Suppressor macrophage treated with lipopolysaccharide for 4 hours (primary cell): ENCODE measurements around the gene SLC11A2.

Source experiments
- DNase-seq: peaks from one replicate; pipeline ENCODE4 v3.0.0-alpha.2; 2020

The SLC11A2 gene

DNA sequence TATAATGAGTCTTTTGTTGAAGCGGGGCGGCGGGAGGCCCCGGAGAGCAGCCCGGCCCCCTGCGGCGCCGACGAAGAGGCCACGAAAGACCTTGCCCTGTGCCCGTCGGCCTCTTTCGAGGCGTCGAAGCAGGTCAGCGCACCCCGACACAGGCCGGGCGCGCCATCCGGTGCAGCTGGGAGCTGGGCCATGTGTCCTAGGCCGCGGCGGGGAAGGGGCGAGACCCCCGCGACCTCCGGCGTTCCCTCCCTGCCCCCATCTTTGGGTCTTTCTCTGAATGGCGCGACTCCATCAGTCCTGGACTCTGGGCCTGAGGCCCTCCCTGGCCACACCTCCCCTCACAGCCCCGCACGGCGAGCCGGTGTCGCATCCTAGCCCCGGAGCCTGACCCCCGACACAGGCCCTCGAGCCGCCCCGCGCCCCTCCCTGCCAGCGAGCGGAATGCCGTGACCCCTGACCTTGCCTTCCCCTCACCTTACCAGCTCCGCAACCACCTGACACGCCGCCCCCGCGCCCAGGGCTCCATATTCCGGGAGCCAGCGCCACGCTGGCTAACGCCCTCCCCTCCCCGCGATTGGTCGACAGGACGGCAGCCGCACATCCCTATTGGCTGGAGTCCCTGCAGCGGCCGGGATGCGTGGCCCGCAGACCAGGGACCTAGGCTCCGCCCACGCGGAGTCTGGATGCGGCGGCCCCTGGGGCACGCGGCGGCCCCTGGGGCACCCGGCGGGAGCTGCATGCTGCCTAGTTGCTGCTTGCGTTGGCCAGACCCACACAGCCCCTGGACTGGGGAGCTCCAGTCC is at the start of gene SLC11A2:
TSS of gene SLC11A2 (minus strand) at position 549 of the 803 bp plus-strand sequence. CDS start 15,656 bp downstream, outside the sequence.
- peak; percentile 98 for DNase-seq

DNA sequence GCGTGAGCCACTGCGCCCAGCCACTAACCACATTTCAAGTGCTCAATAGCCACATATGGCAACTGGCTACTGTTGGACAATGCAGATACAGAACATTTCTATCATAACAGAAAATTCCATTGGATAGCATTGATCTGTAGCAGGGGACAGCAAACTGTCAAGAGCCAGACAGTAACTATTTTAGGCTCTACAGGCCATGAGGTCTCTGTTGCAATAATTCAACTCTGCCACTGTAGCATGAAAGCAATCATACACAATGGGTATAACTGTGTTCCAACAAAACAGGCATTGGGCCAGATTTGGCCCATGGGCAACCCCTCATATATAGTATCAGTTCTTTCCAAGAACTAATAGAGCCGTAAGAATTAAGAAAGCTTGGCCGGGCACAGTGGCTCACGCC is 49.2 kb upstream of the SLC11A2 start:
- DNase-seq: no peak

DNA sequence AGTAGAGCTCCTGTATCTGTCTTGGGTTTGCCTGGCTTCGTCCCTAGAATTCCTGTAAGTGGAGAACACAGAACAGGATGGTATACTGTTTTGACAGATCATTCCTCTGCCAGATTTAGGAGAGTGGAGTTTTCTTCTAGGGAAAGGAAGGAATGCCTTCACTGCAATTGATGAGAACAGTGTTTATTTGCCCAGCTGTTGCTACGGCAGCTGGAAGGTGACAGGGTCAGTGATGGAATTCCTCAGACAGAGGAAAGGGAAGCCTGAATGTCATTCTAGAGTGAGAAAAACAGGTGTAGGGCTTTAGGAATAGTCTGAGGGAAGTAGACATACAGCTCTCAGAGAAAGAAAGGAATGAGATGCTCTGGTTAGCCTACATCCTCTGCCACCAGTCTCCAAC is 45.5 kb upstream of the SLC11A2 start:
- DNase-seq: no peak

DNA sequence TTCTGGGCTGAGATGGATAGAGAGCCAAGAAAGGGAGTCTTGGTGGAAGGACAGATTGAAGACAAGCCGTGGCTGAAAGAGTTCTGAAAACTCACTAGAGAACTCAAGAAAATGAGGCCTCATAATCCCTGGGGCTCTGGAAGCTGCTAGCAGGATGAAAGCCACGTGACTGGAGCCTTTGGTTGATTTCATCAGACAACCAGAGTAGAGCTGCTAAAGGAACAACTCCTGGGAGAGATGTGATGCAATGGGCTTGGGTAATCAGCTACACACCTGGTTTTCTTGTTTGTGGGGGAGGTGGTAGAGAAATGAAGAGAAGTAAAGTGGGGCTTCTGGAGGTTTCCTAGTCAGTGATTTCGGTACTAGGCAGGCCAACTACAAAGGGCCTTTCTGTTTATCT is 43.8 kb upstream of the SLC11A2 start:
- no peak for DNase-seq

DNA sequence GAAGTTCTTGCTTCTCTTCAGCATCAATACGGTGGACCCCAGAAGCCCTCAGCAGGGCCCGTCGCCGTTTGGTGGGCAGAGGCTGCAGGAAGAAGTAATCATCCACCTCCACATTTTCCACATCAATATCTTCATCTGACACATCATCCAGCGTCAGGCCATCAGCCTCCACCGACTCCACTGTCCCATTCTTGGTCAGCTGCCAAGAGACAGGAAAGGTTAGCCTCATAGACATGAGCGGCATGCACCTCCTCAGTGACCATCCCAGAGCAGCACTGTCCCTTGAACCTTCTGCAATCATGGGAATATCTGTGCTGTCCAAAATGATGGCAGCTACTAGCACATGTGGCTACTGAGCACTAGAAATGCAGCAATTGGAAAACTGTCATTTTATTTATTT is 41.6 kb upstream of the SLC11A2 start:
- DNase-seq: no peak

DNA sequence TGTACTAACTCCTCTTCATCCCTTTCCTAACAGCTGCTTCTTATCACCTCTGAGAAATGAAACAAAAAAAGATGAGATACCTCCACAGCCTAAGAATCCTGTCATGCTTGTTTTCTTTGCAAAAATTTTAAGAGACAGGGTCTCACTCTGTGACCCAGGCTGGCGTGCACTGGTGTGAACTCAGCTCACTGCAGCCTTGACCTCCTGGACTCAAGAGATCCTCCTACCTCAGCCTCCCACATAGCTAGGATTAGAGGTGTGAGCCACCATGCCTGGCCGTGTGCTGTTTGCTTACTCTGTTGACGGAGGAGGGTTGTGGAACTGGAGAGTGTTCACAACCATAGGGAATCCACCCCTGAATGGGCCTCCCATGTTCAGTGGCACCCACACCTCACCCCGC is 41.0 kb upstream of the SLC11A2 start:
- DNase-seq: no peak

DNA sequence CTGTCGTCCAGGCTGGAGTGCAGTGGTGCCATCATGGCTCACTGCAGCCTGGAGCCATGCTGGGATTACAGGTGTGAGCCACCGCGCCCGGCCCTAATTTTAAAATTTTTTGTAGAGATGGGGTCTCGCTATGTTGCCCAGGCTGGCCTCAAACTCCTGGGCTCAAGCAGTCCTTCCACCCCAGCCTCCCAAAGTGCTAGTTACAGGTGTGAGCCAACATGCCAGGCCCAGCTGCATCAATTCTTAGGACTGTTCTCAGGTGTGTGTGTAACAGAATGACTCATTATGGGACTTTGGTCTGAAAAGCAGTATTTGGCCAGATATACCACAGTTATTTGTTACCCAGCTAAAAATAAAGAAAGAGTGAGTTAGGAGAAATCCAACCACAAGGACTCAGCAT is 39.3 kb upstream of the SLC11A2 start:
- no peak for DNase-seq

DNA sequence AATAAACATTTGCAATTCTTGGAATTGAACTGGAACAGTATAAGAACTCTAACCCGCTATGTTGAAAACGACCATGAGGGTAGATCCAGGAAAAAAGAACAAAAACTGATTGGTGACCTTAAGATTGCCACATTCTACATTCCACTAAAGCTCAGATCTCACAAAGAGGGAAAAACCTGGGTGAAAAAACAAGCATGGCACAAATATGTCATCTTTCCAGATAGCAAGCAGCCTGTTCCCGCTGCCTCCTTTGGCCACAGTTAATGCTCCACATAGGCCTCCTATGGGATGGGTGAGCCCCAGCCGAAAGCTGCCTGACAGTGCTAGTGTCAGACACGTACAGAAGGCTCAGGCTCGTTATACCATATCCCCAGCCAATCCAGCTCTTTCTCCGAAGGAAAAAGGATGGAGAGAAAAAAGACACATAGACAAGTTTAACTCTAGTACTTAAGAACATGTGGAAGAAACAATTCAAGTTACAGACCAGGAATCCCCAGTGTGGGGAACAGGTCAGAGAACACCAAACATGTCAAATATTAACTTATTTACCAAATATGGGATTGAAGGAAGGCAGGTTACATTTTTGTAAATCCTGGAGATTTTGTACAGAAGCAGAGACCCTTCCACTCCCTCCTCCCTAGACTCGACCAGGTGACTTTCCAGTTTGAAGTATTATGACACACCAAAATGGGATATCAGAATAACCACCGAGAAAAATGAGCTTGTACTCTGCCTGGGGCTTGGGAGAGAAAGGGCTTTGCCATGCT is 36.6 kb upstream of the SLC11A2 start:
- no peak for DNase-seq

DNA sequence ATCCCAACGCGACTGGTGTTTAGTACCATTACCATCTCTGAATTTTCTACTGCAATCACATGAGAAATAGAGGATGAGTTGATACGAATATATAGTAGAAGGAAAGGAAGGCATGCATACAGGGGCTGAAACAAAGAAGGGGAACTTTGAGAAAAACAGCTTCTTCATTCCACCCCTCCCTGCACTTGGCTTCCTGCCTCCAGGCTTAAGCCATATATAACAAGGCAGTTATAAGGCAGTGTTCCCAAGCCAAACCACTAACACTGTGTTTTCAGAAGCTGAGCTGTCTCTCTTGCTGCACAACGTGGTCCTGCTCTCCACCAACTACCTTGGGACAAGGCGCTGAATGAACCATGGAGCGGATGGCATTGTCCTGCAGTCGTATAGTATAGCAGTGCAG is 32.9 kb upstream of the SLC11A2 start:
- DNase-seq: no peak

DNA sequence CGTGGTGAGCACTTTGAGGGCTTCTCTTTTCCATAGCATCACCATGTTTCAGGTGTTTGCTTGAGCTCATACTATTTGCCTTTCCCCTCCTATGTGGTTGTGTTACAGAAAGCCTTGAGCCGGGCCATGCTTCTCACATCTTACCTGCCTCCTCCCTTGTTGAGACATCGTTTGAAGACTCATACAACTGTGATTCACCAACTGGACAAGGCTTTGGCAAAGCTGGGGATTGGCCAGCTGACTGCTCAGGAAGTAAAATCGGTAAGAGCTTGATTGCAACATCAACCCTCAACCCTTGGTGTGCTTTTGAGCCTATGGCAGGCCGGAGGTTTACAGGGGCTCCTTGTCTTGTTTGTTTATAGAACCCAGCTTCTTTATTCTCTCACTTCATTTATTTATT is 30.1 kb upstream of the SLC11A2 start:
- peak; percentile 18 for DNase-seq

DNA sequence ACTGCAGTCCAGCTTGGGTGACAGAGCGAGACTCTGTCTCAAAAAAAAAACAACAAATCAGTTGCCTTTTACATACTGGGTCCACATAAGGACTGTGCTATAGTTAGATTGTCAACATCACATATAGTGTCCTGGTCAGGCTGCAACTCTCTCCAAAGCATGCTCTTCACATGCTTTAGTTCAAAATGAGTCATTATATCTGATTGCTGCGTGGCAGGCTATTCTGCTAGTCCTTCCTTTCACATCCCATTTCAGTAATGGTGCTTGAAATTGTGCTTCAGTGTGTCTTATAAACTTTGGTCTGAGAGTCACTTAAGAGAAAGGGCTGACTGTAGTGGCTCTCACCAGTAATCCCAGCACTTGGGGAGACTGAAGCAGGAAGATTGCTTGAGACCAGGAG is 28.9 kb upstream of the SLC11A2 start:
- no peak for DNase-seq

DNA sequence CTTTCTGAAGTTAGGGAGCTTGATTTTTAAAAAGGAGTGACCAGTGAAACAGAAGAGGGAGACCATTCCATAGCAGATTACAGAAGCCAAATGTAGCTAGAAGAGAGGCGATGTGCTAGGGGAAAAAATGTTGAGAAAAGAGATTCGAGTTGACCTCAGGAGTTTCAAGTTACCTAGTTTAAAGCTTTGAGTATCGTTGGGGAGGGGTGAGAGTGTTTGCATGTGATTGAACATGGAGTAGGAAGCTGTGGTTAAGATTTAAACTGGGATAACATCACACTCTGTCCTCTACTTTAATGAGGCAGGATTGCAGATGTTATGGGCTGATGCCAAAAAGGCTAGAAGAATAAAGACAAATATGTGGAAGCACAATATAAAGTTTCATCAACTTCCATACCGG is 25.6 kb upstream of the SLC11A2 start:
- no peak for DNase-seq

DNA sequence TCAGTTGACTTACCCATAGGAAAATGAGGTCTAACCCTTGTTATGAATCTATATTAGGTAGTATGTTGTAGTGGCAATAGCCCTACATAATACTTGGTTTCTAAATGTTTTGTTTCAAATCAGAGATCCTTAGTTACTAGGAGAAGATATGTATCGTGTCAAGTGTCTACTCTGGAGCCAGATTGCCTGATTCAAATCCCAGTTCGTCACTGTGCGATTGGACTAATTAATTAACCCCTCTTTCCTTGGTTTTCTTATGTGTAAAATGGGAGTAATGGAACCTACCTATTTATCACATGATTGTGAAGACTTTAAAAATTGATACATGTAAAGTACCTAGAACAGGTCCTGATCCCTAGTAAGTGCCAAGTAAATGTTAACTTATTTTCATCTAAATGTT is 23.3 kb upstream of the SLC11A2 start:
- DNase-seq: no peak

DNA sequence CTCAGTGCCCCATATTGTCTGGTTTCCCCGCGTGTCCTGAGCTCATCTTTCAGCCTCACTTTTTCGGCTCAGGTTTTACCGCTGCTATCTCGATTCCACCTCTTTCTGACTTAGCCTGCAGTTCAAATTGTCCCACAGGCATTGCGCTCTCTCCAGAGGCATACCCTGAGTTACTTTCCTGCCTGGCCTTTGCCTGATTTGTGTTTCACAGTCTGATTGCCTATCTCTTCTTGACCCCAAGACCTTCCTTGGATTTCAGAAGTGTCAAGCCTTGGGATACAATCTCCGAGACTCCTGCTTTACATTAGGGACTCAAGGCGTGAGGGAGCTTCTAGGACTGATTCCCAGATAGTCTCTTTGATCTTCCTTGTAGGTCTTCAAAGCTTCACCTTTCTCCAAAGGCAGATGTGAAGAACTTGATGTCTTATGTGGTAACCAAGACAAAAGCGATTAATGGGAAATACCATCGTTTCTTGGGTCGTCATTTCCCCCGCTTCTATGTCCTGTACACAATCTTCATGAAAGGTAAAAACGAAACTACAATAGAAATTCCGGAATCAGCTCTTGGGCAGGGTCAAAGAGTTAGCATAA is 22.6 kb upstream of the SLC11A2 start:
- DNase-seq: no peak

DNA sequence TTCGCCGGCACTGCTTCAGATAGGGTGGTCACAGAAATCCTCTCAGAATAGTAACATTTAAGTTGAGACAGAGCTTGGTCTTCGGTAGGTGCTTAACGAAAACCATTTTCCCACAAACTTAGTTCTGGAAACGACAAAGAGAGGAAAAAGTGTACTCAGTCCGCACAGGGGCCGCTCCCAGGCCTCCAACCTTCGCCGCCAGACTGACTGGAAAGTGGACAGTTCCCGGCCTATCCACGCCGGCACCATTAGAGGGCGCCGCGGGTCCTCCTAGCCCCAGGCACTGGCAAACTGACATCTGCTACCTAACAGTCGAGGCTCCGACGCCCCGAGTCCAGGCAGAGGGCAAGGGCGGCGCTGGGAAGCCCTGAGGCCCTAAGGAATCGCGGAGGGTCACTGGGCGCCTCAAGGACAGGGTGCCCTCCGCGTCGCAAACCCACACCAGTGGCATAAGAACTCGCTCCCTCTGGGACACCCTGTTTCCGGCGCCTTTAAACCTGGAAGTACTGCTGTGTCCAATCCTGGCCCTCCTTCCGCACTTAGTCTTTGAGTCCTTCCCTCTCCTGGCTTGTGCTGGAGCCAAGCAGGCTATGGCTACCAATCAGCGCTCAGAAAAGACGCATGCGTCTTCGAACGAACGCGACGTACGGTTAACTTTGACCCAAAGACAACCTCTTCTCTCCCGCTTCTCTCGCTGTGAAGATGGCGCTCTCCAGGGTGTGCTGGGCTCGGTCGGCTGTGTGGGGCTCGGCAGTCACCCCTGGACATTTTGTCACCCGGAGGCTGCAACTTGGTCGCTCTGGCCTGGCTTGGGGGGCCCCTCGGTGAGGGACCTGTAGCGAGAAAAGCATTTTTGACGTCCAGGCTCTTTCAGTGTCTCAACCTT is 21.7 kb upstream of the SLC11A2 start, which contains the start of gene LETMD1:
TSS of gene LETMD1 (plus strand) at position 673 of the 886 bp plus-strand sequence. CDS start at position 703, 30 bp downstream.
- DNase-seq: peak; percentile 98

DNA sequence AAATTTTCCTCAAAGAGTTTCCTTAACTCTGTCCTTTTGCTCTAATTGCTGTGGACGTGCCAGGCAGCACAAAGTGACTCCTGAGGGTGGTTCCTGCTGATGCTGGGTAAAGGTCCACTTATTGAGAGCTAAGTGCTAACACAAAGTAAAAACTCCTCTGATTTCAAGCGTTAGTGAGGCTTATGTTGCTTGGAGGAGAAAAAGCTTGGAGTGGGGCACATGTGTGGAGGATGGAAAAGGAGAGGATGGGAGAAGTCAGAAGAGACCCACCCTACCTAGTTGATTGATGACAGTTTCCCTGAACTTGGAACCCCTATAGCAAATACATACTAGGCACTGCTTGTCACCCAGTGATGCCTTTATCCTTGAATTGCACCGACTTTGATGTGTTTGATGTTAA is 10.1 kb upstream of the SLC11A2 start:
- DNase-seq: no peak

DNA sequence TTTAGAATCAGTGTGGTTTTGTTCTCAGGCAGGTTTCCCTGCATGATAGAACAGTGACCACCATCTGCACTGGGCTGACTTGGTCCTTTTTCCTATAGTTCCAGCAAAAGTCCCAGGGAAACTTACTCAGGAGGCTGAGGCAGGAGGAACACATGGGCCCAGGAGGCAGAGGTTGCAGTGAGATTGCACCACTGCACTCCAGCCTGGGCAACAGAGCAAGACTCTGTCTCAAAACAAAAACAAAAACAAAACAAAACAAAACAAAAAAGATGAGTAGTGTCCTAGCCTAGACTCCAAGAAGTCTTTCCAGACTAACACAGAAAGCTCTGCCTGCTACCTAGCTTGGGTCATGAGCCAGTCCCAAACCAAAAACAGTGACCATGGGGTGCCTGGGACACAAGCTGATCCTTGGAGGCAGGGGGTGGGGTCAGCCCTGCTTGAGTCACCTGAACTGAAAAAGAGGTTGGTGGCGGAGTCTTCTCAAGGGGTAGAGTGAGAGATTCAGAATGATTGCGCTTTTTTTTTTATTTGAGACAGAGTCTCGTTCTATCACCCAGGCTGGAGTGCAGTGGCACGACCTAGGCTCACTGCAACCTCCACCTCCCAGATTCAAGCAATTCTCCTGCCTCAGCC is 7.4 kb upstream of the SLC11A2 start:
- DNase-seq: no peak

DNA sequence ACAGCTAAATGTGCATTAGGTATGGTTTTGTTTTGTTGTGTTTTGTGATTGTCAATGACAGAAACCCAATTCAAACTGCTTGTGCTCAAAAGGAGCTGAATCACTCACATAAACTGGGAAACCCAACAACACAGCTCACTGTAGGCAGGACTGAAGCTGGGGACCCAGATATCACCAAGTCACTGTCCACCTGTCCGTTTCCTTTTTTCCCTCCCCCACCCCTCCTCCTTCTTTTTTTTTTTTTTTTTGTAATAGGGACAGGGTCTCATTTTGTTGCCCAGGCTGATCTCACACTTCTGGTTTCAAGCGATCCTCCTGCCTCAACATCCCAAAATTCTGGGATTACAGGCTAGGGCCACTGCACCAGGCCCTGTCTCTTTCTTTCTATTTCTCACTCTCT is 6.9 kb upstream of the SLC11A2 start:
- DNase-seq: no peak

DNA sequence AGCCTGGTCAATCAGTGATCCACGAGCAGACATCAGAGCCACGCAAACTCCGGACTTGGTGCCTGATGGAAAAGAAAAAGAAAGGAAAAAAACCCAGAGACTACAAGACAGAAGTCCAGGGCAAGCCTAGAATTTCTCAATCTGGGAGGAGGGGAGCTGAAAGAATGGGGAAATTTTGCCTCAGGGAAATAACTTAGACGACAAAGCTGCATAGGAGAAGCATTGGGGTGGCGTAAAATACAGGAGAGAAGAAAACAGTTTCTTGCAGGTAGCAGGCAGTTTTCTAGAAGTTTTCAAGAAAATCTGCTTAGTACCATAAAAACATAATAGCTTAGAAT is 2.6 kb upstream of the SLC11A2 start:
- DNase-seq: no peak

DNA sequence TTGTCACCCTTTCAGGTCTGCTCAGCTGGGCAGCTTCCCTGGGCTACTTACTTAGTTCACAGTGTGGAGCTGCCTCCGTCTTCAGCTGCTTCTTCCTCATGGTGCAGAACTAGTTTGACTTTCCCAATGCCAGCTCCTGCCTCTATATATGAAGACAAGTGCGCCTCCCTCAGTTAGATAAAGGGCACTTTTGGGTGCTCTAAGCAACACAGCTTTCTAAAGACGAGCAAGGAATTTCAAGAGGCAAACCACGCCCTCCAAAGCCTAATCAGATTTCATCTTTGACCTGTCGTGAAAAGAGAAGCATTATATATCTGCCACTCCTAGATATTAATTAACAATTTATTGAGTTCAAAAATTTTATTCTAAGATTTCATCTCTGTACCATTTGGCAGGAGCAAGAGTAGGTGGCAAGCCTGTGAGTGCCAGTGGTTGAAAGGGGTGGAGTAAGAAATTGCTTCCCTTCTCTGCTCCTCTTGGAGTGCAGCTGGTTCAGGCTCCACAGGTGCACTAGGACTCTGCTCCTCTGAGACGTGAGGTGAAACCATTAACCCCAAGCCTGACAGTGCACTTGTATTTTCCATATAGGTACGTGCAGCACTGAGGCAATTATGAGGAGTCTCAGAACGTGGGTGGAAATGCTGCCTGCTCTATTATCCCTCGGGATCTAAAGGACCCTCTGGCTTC is 2.1 kb upstream of the SLC11A2 start:
- peak; percentile 82 for DNase-seq

DNA sequence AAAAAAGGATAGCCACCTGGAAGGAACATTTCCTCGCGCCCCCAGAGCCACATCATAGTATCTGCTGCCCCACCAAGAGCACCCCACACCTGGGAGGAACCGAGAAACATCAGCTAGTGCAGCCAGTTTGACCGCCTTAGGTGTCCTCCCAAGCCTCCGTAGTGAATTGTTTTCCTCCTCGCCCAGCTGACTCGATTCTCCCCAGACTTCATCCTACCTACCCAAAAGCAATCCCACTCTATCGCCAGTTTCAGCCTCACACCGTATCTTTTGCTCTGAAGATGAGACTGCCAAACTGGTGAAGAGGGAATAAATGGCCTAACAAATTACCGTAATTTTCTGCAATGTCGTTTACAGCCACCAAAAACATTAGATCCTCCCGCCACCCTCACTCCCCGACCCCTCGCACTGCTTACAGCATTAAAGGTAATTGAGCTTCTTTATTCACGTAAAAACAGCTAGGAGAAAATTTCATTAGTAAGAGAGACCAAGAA is 1.2 kb upstream of the SLC11A2 start:
- no peak for DNase-seq
